ENCODE measurements around the gene CALB2.

GRCh38 chr16:71430744-71431143 lies 72.2 kb downstream of the CALB2 start:
- no peak for TF ChIP-seq CTCF (IDR thresholded peaks at IDR 0.05; ENCODE audit: low read depth, low read length)
- no peak for TF ChIP-seq EZH2phosphoT487 (IDR thresholded peaks at IDR 0.05; ENCODE audit: low read depth)

Data from OCI-LY3 (cell line).